Measurements from ENCODE around the gene TBK1. TPM values are rescaled to one million over a fixed set of nuclear protein-coding genes. Genes with fewer than 3 reads are reported as not detected.

TBK1 gene
- total and polyA plus RNA-seq, 2 of the 4 experiments (the other 2 are of a cell fraction): 9.9 to 11.6 TPM

DNA sequence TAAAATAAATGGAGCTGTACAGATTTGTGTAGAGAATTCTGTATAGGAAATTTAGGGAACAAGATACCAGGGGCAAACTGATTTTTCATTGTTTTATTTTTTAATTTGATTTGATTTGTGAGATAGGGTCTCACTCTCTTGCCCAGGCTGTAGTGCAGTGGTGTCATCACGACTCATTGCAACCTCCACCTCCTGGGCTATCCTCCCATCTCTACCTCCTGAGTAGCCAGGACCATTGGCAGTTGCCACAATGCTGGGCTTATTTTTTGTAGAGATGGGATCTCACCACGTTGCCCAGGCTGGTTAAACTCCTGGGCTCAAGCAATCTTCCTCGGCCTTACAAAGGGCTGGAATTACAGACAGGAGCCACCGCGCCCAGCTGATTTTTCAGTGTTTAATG lies 18.0 kb upstream of the TBK1 start:
- intact Hi-C loops (cut with micrococcal nuclease): loop anchor here (5.0 kb wide), 1 partner anchor 63 kb away; no protein-coding TSS in a partner anchor
- H2BK120ac ChIP-seq (ENCODE audit: low read depth, low read length): no peak overlapping the region
- CTCF ChIA-PET: no interaction called here
- H2BK20ac ChIP-seq (ENCODE audit: low read depth, low read length): no peak overlapping the region
- ATAC-seq (ENCODE audit: low read depth) (no peak), DNase-seq (no peak)
- no TSS peak for BruUV-seq (replicated peaks)
- peaks cover 25 to 37% of the 10 kb centered on the region in 2 experiments for H3K79me1 ChIP-seq (ENCODE audit: low read depth in 1 of 2, low read length in 2 of 2)
- H3K9me1 ChIP-seq (ENCODE audit: insufficient read depth, low read length): peaks cover 3% of the 10 kb centered on the region
- dilution Hi-C loops (cut with HindIII; ENCODE audit: low sequenced_read_pairs, unreplicated experiment): no loop called here
- H3K4me2 ChIP-seq (ENCODE audit: low read depth, low read length): no peak overlapping the region
- no peak overlapping the region for H2AK9ac ChIP-seq (replicated peaks; ENCODE audit: low read depth, low read length, poor library complexity)
- TF ChIP-seq RFX5 (IDR thresholded peaks at IDR 0.05; ENCODE audit: low read depth, low read length) (no peak), BHLHE40 (IDR thresholded peaks at IDR 0.05; ENCODE audit: low read depth, low read length) (no peak), MAFK (IDR thresholded peaks at IDR 0.05; ENCODE audit: low read depth, low read length) (no peak), CEBPB (IDR thresholded peaks at IDR 0.05; ENCODE audit: low read depth, low read length) (no peak), CHD1 (IDR thresholded peaks at IDR 0.05; ENCODE audit: low read depth, low read length) (no peak), NFE2L2 (IDR thresholded peaks at IDR 0.05; ENCODE audit: low read depth, low read length) (no peak), SMC3 (IDR thresholded peaks at IDR 0.05; ENCODE audit: low read depth, low read length) (no peak), MXI1 (IDR thresholded peaks at IDR 0.05; ENCODE audit: borderline replicate concordance, low read depth, low read length) (no peak), MAZ (IDR thresholded peaks at IDR 0.05; ENCODE audit: borderline replicate concordance, low read depth, low read length) (no peak), RCOR1 (IDR thresholded peaks at IDR 0.05; ENCODE audit: insufficient replicate concordance, low read length) (no peak)
- TF ChIP-seq, protein P1, sequence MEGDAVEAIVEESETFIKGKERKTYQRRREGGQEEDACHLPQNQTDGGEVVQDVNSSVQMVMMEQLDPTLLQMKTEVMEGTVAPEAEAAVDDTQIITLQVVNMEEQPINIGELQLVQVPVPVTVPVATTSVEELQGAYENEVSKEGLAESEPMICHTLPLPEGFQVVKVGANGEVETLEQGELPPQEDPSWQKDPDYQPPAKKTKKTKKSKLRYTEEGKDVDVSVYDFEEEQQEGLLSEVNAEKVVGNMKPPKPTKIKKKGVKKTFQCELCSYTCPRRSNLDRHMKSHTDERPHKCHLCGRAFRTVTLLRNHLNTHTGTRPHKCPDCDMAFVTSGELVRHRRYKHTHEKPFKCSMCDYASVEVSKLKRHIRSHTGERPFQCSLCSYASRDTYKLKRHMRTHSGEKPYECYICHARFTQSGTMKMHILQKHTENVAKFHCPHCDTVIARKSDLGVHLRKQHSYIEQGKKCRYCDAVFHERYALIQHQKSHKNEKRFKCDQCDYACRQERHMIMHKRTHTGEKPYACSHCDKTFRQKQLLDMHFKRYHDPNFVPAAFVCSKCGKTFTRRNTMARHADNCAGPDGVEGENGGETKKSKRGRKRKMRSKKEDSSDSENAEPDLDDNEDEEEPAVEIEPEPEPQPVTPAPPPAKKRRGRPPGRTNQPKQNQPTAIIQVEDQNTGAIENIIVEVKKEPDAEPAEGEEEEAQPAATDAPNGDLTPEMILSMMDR (conservative IDR thresholded peaks at IDR 0.05; ENCODE audit: low read depth, low read length): no peak
- TF ChIP-seq, protein P2, sequence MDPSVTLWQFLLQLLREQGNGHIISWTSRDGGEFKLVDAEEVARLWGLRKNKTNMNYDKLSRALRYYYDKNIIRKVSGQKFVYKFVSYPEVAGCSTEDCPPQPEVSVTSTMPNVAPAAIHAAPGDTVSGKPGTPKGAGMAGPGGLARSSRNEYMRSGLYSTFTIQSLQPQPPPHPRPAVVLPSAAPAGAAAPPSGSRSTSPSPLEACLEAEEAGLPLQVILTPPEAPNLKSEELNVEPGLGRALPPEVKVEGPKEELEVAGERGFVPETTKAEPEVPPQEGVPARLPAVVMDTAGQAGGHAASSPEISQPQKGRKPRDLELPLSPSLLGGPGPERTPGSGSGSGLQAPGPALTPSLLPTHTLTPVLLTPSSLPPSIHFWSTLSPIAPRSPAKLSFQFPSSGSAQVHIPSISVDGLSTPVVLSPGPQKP (IDR thresholded peaks at IDR 0.05; ENCODE audit: borderline replicate concordance, low read depth, low read length): no peak
- H2BK5ac ChIP-seq (ENCODE audit: low read depth, low read length, poor library complexity, severe bottlenecking): no peak overlapping the region
- no peak overlapping the region for H3K18ac ChIP-seq (ENCODE audit: low read depth, low read length)
- H3K27me3 ChIP-seq (ENCODE audit: control insufficient read depth, insufficient read depth, low read length): no peaks in the 10 kb centered on the region
- H3K4ac ChIP-seq (ENCODE audit: low read depth, low read length): no peak overlapping the region
- no peak overlapping the region for H4K91ac ChIP-seq (ENCODE audit: insufficient read depth, low read depth, low read length)
- POLR2A ChIA-PET (ENCODE audit: unreplicated experiment): no interaction called here
- no peak overlapping the region for H3K56ac ChIP-seq (ENCODE audit: extremely low read depth, insufficient read depth, low read length)
- H4K5ac ChIP-seq (ENCODE audit: low read depth, low read length): no peak overlapping the region
- H3K23ac ChIP-seq (ENCODE audit: low read depth, low read length): no peak overlapping the region
- H2AFZ ChIP-seq (replicated peaks; ENCODE audit: low read length, poor library complexity): no peak overlapping the region
- H3K14ac ChIP-seq (replicated peaks; ENCODE audit: low read depth, low read length): no peak overlapping the region
- peaks cover 14% of the 10 kb centered on the region; the same call in 1 of the 2 replicates for H4K20me1 ChIP-seq (ENCODE audit: insufficient read depth, low read length)
- H3K9ac ChIP-seq (ENCODE audit: low read depth, low read length): no peak overlapping the region
- no peak overlapping the region for H3K27ac ChIP-seq (ENCODE audit: insufficient read depth, low read length)
- no peaks in the 10 kb centered on the region for H3K9me3 ChIP-seq (ENCODE audit: control insufficient read depth, insufficient read depth, low read length)
- H2BK15ac ChIP-seq (ENCODE audit: low read depth, low read length): no peak overlapping the region
- no CpG with 5 or more reads among the region's 5 CpGs for WGBS, 2 experiments (ENCODE audit: extremely low coverage in 2 of 2, insufficient read length in 1 of 2)
- H3K36me3 ChIP-seq (ENCODE audit: control insufficient read depth, insufficient read depth, low read length): peaks cover 67% of the 10 kb centered on the region
- no peak overlapping the region for H4K8ac ChIP-seq (ENCODE audit: low read depth in 2 of 2, low read length in 2 of 2)
- H3K4me1 ChIP-seq (ENCODE audit: control insufficient read depth, insufficient read depth, low read length): no peaks in the 10 kb centered on the region
- H2AK5ac ChIP-seq (ENCODE audit: low read depth, low read length): no peak overlapping the region
- no peak overlapping the region for H3K4me3 ChIP-seq (ENCODE audit: insufficient read depth, low read depth, low read length)
- in situ Hi-C loops (cut with MboI; ENCODE audit: low sequenced_read_pairs): no loop called here

All from IMR-90 (cell line).